Measurements from ENCODE around the gene TRAF4.
"Not testable (repeated sequence)": the region's sequence is repeated elsewhere in the genome, so short reads cannot be mapped to it uniquely, and the experiment has no call there.

TRAF4 gene

DNA sequence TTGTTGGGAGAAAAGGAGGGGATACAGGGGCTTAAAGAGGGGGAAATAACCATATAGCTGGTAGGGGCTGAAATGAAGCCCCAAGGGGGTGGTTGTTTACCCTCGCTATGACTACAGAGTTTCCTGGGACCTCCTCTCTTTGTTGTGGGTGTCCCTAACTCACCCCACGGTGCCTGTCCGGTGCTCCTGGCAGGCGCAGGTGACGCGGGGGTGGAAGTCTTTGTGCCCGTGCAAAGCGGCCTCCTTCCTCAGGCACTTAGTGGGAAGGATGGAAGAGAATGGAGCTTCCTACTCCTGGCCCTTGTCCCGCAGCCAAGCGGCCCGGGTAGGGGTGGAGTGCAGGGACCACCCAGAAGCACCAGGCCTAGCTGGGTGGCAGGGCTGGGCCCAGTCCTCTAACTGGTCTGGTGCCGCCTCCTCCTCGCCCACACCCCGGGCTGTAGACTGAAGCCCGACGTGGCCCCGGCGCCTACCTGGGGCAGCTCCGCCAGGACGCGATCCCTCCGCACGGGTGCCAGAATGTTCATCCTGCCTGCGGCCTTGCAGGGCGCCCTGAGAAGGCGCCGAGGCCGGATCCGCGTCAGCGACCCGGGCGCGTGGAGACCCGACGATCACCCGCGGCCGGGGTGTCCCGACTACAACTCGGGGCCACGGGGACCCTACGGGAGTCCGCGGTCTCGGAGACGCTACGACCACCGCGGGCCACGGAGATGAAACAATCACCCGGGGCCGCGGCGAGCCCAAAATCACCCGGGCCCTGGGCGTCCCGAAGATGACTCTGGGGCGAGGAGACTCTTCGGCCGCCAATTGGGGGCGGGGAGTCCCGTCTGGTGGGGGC is 26.9 kb upstream of the TRAF4 start:
- TF ChIP-seq, protein P1, sequence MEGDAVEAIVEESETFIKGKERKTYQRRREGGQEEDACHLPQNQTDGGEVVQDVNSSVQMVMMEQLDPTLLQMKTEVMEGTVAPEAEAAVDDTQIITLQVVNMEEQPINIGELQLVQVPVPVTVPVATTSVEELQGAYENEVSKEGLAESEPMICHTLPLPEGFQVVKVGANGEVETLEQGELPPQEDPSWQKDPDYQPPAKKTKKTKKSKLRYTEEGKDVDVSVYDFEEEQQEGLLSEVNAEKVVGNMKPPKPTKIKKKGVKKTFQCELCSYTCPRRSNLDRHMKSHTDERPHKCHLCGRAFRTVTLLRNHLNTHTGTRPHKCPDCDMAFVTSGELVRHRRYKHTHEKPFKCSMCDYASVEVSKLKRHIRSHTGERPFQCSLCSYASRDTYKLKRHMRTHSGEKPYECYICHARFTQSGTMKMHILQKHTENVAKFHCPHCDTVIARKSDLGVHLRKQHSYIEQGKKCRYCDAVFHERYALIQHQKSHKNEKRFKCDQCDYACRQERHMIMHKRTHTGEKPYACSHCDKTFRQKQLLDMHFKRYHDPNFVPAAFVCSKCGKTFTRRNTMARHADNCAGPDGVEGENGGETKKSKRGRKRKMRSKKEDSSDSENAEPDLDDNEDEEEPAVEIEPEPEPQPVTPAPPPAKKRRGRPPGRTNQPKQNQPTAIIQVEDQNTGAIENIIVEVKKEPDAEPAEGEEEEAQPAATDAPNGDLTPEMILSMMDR (IDR thresholded peaks at IDR 0.05; ENCODE audit: extremely low read depth, insufficient read depth, missing control alignments) = no peak
- no peak for DNase-seq (ENCODE audit: low spot score)
- in situ Hi-C loops (cut with MboI; ENCODE audit: low pct_unique_long_range_greater_than_20kb, low sequenced_read_pairs, unreplicated experiment) = no loop called here

DNA sequence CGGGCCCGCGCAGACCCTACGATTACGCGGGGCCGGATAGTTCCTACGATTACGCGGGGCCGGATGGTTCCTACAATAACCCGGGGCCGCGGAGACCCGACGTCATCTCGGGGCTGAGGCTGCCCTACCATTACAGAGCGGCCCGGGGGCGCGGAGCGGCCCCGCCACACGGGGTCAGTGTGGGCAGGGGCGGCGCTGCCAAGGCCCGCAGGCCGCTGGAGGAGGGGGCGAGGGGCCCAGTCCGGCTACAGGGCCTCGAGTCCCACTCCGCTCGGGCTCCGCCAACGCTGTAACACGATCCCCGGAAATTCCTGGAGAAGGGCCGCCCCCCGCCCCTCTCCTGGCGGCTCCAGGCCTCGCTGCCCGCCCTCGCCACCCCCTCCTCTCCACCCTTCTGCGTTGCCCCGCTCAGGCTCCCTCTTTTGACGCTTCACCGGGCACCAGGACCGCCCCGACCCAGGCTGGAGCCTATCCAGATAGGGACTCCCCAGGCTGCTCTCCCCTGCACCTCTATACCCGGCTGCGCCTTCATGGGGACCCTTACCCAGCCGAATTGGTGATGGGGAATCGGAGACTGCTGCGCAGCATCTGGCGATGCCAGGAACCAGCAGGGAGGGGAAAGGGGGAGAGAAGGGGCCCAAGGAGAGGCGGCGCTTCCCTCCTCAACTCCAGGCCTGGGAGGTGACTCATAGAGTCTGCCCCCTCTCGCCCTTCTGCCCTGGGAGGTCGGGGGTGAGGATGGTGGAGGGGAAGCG is 26.1 kb upstream of the TRAF4 start, which contains the start of gene RAB34:
Gene RAB34, minus strand, starts transcription at position 291 of the 755 bp plus-strand sequence. CDS start 602 bp downstream, outside the sequence.
- DNase-seq (ENCODE audit: low spot score) = no peak
- in situ Hi-C loops (cut with MboI; ENCODE audit: low pct_unique_long_range_greater_than_20kb, low sequenced_read_pairs, unreplicated experiment) = no loop called here
- TF ChIP-seq, protein P1 (IDR thresholded peaks at IDR 0.05; ENCODE audit: extremely low read depth, insufficient read depth, missing control alignments) = peak; percentile 42

DNA sequence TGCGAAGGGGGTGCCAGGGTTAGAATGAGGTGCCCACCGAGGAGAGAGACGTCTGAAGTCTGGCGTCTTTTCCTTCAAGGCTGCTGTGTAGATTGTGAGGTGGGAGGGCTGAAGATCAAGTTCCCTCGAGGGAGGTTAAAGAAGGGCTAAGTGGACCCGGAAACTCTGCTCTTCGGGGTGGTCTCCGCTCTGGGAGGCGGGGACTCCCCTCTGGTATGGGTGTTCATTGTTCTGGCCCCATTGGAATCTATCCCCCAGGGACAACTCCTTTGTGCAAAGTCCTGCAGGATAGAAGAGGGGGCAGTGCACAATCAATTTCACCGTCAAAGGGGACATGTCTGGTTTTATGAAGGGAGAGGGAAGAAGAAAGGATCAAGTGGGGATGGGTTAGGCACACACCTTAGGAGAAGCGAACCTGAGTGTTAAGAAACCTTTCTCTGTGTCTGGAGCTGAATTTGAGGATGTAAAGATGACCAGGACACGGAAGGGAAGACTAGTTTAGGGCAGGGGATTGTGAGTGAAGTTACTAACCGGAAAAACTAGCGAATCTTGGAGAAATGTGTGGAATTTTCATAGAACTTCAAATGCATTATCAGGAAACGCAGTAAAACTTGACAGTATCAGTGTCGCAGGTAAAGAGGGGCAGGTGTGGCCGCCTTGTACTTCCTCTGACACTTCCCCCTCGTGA is 25.3 kb upstream of the TRAF4 start:
- TF ChIP-seq, protein P1 (IDR thresholded peaks at IDR 0.05; ENCODE audit: extremely low read depth, insufficient read depth, missing control alignments) = no peak
- no peak for DNase-seq (ENCODE audit: low spot score)

DNA sequence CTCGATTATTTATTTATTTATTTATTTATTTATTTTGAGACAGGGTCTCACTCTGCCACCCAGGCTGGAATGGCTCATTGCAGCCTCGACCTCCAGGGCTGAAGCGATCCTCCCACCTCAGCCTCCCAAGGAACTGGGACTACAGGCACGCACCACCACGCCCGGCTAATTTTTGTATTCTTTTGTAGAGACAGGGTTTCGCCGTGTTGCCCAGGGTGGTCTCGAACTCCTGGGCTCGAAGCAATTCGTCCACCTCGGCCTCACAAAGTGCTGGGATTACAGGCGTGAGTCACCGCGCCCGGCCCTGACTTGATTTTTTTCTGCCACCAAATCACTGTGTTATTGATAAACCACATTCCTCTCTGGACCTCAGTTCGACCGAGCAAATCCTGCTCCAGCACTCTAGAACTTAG is 24.8 kb upstream of the TRAF4 start:
- no peak for DNase-seq (ENCODE audit: low spot score)

More for the DNA sequence above, 25.3 kb upstream of the TRAF4 start:
- in situ Hi-C loops (cut with MboI; ENCODE audit: low pct_unique_long_range_greater_than_20kb, low sequenced_read_pairs, unreplicated experiment) = no loop called here

DNA sequence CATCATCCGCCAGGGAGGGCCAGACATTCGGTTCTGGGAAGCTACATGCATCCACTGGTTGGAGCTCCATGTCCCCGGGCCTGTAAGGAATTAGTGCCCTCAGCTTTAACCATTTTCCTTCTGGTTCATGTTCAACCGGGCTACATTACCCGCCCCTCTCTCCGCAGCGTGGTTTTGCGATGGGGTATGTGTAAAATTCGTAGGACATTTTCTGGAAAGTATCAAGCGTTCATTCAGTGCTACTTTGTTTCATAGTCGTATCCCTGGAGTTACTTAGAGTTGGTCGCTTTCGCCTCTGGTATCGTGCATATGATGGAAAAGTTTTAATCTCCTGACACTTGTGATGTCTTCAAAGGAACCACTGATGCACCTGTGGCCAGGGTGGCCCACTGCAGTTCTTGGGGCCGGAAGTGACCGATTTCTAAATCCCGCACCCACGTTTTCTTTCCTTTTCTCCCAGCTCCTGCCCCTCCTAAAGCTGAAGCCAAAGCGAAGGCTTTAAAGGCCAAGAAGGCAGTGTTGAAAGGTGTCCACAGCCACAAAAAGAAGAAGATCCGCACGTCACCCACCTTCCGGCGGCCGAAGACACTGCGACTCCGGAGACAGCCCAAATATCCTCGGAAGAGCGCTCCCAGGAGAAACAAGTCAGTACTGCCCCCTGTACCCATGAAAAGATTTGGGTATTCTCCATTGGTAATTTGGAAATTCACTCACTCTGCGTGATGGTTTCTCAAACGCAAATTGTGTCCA is 23.4 kb upstream of the TRAF4 start:
- no peak for DNase-seq (ENCODE audit: low spot score)
- TF ChIP-seq, protein P1 (IDR thresholded peaks at IDR 0.05; ENCODE audit: extremely low read depth, insufficient read depth, missing control alignments) = peak; percentile 3
- in situ Hi-C loops (cut with MboI; ENCODE audit: low pct_unique_long_range_greater_than_20kb, low sequenced_read_pairs, unreplicated experiment) = no loop called here

More for the DNA sequence above, 24.8 kb upstream of the TRAF4 start:
- TF ChIP-seq, protein P1 (IDR thresholded peaks at IDR 0.05; ENCODE audit: extremely low read depth, insufficient read depth, missing control alignments) = no peak
- in situ Hi-C loops (cut with MboI; ENCODE audit: low pct_unique_long_range_greater_than_20kb, low sequenced_read_pairs, unreplicated experiment) = no loop called here

DNA sequence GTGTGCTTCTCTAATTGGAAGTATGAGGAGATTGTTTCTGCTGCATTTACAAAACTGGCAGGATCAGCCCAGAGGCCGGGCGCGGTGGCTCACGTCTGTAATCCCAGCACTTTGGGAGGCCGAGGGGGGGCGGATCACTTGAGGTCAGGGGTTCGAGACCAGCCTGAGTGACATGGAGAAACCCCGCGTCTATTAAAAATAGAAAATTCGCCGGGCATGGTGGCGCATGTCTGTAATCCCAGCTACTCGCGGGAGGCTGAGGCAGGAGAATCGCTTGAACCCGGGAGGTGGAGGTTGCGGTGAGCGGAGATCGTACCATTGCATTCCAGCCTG is 22.8 kb upstream of the TRAF4 start:
- DNase-seq (ENCODE audit: low spot score); in situ Hi-C loops (cut with MboI; ENCODE audit: low pct_unique_long_range_greater_than_20kb, low sequenced_read_pairs, unreplicated experiment): not testable (repeated sequence)
